Mucosa of gallbladder (tissue), 1 donor: ENCODE data around the gene MAMDC2. TPM values are rescaled to one million over a fixed set of nuclear protein-coding genes. Genes with fewer than 3 reads are reported as not detected.

Source experiments
- DNase-seq: peaks from one replicate; pipeline ENCODE4 v3.0.0-alpha.2; 2020; ENCODE audit warnings: low spot score
- total RNA-seq: library from RNA; stranded (reverse); gene quantifications from one replicate; pipeline ENCODE4 v1.2.1, GENCODE V29; 2021
- donor health status: DM: no; HTN: no; CAD: no.

Gene MAMDC2
- total RNA-seq, 1 donor from 2014 or later: 38.9 TPM

DNA sequence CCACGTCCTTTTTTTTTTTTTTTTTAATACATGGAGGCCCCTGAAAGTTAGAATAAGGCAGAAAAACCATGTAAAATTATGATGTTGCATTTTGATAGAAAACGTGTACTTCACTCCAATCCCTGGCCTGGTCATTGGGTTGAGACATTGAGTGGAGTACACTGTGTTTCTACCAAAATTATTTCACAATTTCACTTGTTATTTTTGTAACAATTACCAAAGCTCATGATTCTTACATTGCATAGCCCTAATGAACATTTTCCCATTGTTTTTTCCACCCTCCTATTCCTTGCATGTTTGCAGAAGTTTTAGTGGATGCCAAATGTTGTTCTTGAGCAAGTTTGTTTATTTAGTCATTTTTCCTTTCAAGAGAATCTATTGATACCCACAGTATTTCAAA, 21.9 kb downstream of the MAMDC2 start:
- DNase-seq: no peak

DNA sequence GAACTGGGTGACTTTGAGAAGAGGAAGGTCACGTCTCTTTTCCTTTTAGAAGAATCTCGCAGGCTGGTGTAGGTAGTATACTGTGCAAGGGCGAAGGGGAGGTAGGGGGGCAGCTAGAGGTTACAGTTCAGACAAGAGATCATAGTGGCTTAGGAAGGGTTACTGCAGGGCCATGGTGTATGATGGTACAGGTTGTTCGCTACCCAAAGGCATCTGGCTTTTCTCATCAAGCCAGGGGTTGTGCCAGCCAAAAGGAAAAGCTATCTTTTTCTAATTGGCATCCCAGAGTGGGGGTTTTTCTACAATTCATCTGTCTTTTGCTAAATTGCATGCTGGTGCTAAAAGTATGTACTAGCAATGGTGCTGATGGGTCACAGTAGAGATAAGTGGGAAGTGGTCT, 22.8 kb downstream of the MAMDC2 start:
- DNase-seq: no peak

DNA sequence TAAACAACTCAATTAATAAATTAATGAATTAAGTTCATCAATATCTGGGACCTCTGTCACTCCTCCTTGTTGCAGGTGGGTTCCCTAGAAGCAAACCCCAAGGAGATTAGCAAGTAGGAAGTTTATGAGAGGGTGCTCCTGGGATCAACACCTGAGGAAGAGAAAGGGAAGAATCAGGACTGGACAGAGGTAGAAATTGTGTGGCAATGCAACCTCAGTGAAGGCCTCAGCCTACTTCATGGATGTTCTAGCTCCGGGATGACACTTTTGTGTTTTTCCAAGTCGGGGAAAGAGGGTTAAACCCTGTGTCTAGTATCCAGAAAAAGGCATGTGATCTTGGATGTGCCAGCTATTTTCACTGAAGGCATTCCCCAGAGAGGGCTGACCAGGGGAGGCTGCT, 23.2 kb downstream of the MAMDC2 start:
- DNase-seq: no peak

DNA sequence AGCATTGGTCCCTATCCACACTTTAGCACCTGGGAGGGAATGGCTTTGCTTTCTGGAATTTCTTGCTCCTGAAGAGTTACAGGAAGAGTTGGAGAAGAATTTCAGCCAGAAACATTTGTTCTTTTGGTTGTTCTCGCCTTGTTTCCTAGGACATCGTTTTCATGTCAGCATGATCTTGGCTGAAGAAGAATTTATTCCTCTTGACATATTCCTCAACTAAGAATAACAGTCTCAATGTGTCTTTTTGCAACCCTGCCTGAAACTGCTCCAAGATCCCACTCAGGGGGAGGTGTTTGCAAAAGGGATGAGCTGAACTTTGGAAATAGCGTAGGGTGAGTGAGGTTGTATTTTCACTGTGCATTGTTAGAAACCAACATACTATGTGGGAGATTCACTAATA, 26.1 kb downstream of the MAMDC2 start:
- no peak for DNase-seq

DNA sequence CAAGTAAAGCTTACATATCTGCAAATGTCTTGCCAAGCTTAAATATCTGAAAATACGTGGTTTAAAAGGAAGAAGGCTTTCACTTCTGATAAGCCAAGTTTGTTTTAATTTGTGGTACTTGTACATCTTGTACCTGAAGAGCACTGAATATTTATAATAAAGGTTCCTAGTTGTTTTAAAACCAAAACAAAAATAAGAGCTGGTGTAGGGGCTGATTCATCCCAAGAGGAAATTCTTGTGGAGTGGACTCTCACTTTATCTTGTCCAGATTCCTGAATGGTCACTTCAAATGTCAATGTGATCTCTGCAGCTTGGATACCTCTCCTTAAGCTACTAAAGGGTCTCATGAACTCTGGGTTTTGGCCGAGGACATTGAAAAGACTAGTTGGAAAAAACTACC, 29.5 kb downstream of the MAMDC2 start:
- no peak for DNase-seq

DNA sequence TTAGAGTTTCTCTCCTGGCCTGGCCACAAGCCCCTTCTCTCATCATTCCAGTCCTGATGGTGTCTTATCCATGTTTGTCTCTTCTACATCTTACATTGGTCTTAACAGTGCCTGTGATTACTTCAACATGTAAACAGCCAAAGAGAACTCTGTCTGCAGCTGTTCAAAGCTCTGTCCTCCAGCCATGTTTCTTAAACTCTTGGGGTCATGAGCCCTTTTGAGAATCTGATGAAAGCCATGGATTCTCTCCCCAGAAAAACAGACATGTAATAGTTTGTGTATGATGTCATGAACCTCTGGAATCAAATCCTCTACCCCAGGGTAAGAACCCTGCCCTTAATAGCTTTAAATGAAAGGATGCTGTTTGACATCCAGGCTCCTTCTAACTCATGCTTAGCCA, 30.1 kb downstream of the MAMDC2 start:
- DNase-seq: no peak

DNA sequence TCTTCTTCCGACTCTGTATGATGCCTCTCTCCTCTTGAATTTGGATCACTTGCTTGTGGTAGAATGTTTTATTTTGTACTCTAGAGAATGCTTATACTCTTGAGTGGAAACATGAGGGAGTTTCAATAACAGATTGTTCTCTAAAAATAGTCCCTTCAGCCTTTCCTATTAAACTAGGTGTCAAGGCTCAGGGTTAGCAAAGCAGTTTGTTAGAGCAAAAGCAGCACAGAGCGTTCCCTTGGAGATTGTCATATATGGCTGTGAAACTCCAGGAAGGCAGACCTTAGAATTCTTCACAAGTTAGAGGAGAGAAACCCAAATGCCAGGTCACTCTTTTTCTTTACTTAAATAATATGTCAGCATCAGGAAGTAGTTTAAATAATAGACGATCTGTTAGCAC, 33.0 kb downstream of the MAMDC2 start:
- DNase-seq: no peak

DNA sequence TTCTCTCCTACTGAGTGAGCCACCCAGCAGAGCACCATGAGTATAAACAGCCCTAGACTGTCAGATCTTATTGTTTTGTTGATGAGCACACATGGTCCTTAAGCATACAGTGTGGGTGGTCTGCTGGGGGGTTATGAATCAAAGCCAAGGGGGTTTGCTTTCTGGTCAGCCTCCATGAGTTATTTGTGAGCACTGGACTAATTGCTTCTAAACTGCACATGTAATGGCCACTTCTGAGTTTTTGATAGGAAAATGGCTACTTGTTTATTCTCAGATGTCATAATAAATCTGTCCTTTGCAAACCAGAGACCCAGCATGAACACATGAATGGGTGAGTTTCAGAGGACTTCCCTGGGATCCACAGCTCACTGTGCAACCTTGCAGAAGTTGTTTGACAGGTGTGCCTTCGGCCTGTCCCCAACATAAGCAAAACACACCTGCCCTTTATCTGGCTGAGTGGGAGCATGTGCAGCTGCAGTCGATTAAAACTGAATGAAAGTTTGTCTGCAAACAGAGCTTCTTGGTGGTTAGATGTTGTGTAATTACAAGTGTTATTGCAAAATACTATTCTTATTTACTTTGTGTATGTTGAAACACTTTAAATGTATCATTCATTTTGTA, 35.9 kb downstream of the MAMDC2 start:
- DNase-seq: no peak

DNA sequence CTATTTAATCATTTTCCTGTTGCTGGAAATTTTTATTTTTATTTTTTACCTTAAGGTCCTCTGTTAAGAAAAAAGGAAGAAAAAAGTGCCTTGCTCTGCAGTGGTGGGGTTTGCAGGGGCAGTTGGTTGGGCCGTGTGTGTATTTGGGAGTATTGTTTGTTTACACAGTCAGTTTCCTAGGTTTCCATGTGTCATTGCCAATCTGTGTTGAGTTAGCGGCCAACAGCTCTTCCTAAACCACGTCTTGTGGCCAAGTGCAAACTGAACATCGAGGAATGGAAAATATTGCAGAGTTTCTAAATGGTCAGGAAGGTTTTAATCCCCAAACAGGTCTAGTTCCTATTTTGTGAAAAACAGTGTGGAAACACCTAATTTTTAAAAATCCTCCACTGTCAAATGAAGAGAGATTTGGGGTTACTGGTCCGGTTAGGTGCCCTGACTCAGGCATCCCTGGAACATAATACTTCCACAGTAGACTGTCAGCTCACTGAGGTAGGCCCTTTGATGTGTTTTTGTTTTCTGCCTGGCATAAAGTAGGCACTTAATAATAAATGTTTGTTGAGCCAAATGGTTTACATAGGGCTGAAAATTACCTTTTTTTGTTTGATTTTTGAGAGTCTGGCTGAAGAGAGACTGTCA, 37.0 kb downstream of the MAMDC2 start:
- DNase-seq: no peak

DNA sequence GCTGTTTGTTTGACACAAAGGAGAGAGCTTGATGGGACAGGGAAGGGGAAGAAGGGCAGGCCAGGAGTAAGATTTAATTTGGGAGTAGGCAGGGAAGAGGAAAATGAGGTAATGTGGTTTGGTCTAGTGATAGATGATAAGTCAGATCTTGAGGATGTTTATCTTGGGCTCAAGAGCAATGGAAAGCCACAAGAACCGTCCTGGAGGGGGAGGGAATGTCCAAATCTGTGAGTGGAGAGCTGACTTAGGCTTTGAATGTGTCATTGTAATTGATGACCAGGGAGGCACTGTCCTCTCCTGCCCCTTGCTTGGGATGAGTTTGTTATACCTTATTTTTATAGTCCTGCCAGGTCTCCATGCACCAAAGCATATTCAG, 37.5 kb downstream of the MAMDC2 start:
- DNase-seq: no peak

DNA sequence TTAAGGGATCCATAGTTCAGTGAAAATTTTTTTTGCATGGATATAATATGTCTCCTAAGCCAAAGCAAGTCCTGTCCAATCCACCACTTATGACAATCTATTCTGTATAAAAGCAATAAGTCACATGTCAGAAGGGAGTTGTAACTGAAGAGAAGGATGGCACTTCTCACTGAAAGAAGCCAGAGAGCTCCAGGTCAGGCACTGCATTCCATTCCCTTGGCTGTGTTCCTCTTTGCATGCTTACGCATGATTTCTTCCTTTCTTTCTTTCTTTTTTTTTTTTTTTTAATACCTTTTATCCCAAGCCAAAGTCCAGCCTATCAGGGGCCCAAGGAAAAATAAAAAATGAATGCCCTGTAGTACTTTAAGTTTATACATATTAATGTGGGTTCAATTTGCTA, 39.8 kb downstream of the MAMDC2 start:
- DNase-seq: no peak

DNA sequence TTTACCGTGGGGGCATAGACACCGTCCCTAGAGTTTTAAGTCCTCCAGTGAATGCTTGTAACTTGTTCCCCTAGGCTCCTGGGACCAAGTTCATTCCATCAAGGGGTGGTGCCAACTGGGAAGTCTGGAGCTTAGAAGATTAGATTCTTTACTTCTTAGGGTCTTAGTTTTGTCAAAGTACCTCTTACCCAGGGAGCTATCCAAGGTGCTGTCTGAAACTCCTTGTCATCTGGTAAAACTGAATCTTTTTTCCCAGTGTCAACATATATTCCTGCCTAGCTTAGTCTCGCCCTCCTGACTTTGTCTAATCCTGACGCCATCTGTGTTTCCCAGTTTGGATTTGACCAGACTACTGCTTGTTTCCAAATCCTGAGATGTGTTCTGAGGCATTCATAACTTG, 41.6 kb downstream of the MAMDC2 start:
- DNase-seq: no peak

DNA sequence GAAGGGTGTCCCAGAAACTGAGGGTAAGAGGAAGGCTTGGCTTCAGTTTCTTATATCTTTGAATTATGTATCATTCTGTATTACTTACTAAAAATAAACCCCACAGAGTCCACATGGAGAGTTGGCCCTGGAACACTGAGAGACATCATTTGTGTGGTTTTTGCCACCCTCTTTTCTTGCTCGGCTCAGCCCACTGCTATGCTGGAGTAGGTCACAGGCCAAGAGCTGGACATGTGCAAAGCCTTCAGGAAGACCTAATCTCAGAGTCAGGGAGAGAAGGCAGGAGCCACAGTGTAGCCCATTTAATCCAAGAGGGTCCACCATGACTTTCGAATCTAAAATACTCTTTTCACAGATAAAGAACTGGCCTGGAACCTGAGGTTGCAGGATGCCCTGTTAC, 47.5 kb downstream of the MAMDC2 start:
- no peak for DNase-seq

DNA sequence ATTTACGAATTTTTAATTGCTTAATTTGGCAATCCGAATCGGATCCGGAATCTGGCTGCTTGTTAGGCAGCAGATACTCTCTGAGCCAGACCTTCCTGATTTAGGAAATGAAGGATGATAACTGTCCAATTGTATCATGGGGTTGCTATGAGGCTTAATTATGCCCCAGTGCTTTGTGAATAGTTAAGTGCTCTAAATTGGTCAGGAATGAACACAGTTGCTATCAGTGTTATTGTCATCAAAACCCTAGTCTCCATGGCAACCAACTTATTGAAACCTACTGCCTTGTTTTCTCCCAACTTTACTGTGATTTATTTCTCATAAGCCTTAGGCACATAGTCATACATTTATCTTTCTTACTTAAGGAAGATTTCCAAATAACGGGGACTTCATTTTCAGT, 47.9 kb downstream of the MAMDC2 start:
- DNase-seq: no peak

DNA sequence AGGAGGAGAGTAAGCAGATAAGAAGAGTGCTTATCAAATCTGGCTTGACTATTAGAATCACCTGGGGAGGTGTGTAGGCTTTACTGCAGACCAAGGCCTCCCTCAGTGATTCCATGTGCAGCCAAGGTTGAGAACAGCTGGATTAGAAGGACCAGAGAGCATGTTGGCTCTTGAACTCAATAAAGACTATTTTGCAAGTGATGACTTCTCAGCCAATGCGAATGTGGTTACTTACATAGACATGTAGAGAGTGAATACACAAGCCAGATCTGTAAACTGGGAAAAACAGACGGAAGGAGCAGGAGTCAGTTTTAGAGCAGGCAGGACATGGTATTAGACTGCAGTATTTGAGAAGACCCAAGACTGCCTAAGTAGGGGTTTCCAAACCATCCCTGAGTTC, 48.5 kb downstream of the MAMDC2 start:
- DNase-seq: no peak

DNA sequence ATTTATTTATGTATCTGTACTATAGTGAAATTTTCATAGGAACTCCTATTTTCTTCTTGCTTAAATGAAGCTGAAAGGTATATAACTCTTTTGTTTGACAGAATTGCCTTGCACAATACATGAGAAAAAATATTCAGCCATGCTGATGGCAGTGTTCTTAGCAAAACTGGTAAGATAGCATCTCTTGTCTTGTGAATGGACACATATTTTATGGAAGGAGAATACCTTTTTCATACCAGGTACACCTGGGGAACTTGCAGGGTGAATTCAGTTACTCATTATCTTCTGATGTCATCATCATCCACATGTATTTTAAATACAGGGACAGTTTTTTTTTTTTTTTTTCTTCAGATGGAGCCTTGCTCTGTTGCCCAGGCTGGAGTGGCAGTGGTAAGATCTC, 49.4 kb downstream of the MAMDC2 start:
- DNase-seq: no peak

DNA sequence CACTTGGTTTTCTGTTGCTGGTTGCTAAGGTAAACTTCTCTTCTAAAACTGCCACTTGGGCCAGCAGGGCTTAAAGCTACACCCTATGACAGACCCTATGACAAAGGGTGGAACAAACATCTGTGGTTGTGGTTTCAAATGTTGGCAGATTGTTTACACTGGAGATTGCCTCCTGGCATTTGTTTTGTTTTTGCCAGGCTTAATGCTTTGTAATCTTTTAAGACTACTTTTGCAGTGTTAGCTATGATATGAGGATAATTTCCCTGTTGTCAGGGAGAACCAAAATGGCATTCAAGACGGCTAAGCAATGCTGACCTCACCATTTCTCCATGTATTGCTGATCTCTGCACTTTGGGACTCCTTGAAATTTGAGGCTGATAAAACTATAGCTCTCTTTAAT, 50.3 kb downstream of the MAMDC2 start:
- no peak for DNase-seq

DNA sequence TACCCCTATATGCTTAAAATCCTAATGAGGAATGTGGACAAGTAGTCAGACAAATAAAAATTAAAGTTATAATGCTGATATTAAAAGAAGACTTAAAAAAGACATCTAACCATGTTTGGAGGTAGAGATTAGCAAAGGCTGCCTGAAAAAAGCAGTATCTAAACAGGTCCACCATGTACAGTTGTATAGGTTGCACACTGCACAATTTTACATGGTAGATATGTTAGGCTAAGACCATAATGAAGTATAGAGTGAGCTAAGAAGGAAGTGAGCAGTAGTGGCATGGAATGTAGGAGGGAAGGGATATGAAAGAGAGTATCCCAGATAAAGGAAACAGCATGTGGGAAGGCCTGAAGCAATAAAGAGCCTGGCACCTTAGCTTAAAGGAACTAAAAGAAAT, 51.1 kb downstream of the MAMDC2 start:
- DNase-seq: no peak

DNA sequence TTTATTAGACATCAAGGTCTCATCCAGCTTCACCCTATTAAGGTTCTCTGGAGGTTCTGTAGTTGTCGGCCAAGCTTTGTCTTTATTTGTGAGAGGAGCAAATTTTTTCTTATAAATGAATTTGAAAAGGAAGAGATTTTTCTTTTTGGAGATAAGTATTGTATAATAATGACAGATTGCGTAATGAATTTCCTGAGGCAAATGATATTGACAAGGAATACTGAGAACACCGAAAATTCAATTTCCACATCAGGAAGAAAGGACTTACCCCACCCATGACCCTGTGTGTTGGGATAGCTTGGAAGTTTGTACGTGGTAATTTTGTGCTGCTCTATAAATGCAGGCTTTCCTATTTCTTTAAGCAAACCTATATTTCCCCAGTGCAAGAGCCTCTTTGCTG, 53.5 kb downstream of the MAMDC2 start:
- DNase-seq: no peak

DNA sequence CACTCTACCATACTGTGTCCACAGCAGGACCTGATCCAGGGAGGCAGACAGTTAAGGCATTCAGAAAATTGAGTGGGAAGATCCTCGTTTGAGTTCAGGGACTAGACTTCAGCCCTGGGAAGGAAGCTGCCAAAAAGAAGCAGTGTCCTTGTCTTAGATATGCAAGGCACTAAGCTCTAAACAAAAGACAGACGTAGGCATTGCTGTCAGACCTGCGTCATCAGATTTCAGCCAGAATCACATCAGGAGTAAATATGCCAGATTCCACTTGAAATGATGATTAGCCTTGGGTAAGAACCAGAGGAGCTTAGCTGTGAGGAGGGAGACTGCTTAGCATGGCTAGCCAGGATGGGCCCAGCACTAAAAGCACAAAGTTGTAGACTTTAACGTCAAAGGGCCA, 56.7 kb downstream of the MAMDC2 start:
- DNase-seq: peak; percentile 62

DNA sequence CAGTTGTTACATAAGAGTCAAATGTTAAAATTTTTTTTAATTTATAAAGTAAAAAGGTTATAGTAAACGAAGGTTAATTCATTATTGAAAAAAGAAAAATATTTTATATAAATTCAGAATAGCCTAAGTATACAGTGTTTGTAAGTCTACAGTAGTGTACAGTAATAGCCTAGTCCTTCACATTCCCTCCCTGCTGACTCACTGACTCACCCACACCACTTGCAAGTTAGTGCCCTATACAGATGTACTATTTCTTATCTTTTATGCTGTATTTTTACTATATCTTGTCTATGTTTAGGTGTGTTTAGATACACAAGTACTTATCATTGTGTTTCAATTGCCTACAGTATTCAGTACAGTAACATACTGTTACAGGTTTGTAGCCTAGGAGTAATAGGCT, 57.6 kb downstream of the MAMDC2 start:
- DNase-seq: no peak

DNA sequence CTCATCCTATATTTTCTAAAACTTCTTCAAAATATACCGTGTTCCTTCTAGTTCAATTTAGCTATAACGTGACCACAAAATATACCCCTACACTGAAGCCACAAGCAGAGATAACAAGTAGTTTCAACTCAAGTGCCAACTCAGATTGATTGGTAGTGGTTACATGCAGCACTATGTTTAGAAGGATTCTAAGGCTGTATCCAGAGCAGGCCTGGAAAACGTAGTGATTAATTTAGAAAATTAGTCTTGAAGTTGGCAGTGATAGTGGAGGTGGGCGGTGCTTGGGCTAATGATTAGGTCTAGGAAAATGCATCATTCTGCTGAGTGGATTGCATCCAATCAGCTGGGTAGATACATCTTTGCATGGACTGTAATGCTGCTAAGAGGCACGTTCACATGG, 61.5 kb downstream of the MAMDC2 start:
- no peak for DNase-seq

DNA sequence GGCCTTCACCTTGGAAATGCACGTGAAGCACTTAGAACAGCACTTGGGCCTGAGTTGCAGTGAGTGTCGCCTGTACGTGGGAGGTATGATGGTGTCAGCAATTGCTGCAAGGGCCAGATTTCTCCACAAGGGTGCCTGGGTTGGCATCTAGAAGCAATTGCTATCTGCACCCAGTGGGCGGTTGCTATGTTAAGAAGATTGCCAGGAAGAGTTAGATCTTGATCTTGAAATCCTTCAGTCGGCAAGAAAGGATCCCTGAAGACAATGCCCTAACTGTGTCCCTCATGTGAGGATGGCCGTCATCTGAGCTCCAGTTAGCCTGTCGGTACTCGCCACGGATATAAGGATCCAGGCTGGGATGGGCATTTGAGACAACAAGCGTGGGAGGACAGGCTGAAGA, 62.9 kb downstream of the MAMDC2 start:
- no peak for DNase-seq

DNA sequence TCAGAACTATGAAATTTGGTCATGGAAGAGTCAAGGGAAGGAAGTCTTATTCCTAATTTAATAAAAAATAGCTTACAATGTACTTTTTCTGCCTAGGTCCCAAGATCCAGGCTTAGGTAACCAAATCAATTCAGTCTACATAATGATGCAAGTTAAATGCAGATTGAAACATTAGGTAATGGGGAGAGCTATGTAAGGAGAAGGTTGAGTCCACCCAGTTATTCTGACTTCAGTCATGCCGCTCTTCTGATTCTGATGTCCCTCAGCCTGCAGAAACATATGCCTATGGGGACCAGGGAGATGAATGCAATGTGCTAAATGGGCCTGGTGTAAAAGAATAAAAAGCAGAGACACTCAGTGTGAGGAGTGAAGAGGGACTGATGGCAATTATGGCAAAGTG, 63.9 kb downstream of the MAMDC2 start:
- no peak for DNase-seq
